HepG2 (cell line): Measurements from ENCODE around the gene LMF2. TPM values are rescaled to one million over a fixed set of nuclear protein-coding genes. Genes with fewer than 3 reads are reported as not detected.
A peak's percentile ranks its signal among the peaks of the same experiment; 100 is the strongest.

ENCODE experiments used
- ATRX ChIP-seq: sonication (generic); formaldehyde crosslinking; IDR thresholded peaks from 2 replicates; pipeline ENCODE4 v1.4.0; 2020; ENCODE audit warnings: missing genetic modification reagents, borderline replicate concordance
- CBX5 ChIP-seq: sonication (generic); formaldehyde crosslinking; IDR thresholded peaks from 2 replicates; pipeline ENCODE4 v1.4.0; 2020; ENCODE audit warnings: missing genetic modification reagents, borderline replicate concordance
- CENPT ChIP-seq: sonication (generic); formaldehyde crosslinking; IDR thresholded peaks from 2 replicates; pipeline ENCODE4 v1.8.0; 2022; ENCODE audit warnings: low read depth, mild to moderate bottlenecking, moderate library complexity, missing genetic modification reagents
- EZH2 ChIP-seq: conservative IDR thresholded peaks from 2 replicates; pipeline ENCODE4 v1.6.1; 2012; ENCODE audit warnings: mild to moderate bottlenecking, low read depth, low read length, moderate library complexity
- HMG20A ChIP-seq: IDR thresholded peaks from 2 replicates; pipeline ENCODE4 v1.6.1; 2016; ENCODE audit warnings: borderline replicate concordance
- HMGA1 ChIP-seq: sonication (generic); formaldehyde crosslinking; conservative IDR thresholded peaks from 2 replicates; pipeline ENCODE4 v1.4.0; 2020; ENCODE audit warnings: missing genetic modification reagents
- KLF12 ChIP-seq: sonication (generic); formaldehyde crosslinking; IDR thresholded peaks from 2 replicates; pipeline ENCODE4 v1.4.0; 2020; ENCODE audit warnings: missing genetic modification reagents, borderline replicate concordance
- PCBP1 ChIP-seq: fragments of 200-400 bp; formaldehyde crosslinking; IDR thresholded peaks from 2 replicates; pipeline ENCODE4 v1.6.1; 2017; ENCODE audit warnings: mild to moderate bottlenecking, low read depth, low read length, borderline replicate concordance
- RORA ChIP-seq: sonication (generic); formaldehyde crosslinking; IDR thresholded peaks from 2 replicates; pipeline ENCODE4 v1.5.0; 2020; ENCODE audit warnings: mild to moderate bottlenecking, missing genetic modification reagents, moderate library complexity
- SNAPC2 ChIP-seq: sonication (generic); formaldehyde crosslinking; IDR thresholded peaks from 2 replicates; pipeline ENCODE4 v1.8.1; 2022; ENCODE audit warnings: mild to moderate bottlenecking, missing genetic modification reagents
- ZNF251 ChIP-seq: sonication (generic); formaldehyde crosslinking; IDR thresholded peaks from 2 replicates; pipeline ENCODE4 v1.9.0; 2021; ENCODE audit warnings: mild to moderate bottlenecking, missing genetic modification reagents
- ZNF510 ChIP-seq: sonication (generic); formaldehyde crosslinking; IDR thresholded peaks from 2 replicates; pipeline ENCODE4 v1.4.0; 2020; ENCODE audit warnings: low read depth, mild to moderate bottlenecking, missing genetic modification reagents
- ZSCAN30 ChIP-seq: sonication (generic); formaldehyde crosslinking; IDR thresholded peaks from 2 replicates; pipeline ENCODE4 v1.5.0; 2020; ENCODE audit warnings: mild to moderate bottlenecking, missing genetic modification reagents
- polyA plus RNA-seq, 8 experiments: library from polyadenylated mRNA; depleted of rRNA in 3 of 8; stranded (reverse) in 7 of 8; unstranded in 1 of 8; fragments of >200 nt; fragmentation: Illumina TruSeq in 4 of 8; extraction: Trizol in 4 of 8; gene quantifications; 2 replicates each; pipeline versions ENCODE4 v1.2.1 to v1.2.3, GENCODE V29; 2011 to 2016; ENCODE audit warnings: low read depth in 4 of 8, missing spikeins in 1 of 8, mixed read lengths in 1 of 8; ENCODE audit not compliant: insufficient read depth in 1 of 8
- total RNA-seq, 5 experiments: library from RNA; depleted of rRNA; stranded (reverse); fragments of >200 nt; fragmentation: Illumina TruSeq; extraction: Trizol; gene quantifications; 2 replicates each; pipeline ENCODE4 v1.2.3, GENCODE V29; 2016; ENCODE audit warnings: low read depth in 1 of 5
- TF ChIP-seq, protein P1 (sequence below): sonication (generic); formaldehyde crosslinking; IDR thresholded peaks from 2 replicates; pipeline ENCODE4 v1.4.0; 2020; ENCODE audit warnings: missing genetic modification reagents
- TF ChIP-seq, protein P2 (sequence below): sonication (generic); formaldehyde crosslinking; IDR thresholded peaks from 2 replicates; pipeline ENCODE4 v1.5.0; 2020; ENCODE audit warnings: missing genetic modification reagents
- TF ChIP-seq, protein P3 (sequence below): IDR thresholded peaks from 2 replicates; pipeline ENCODE4 v1.6.1; 2012; ENCODE audit warnings: low read depth, low read length, improper control_type of control experiment
- TF ChIP-seq, protein P4 (sequence below): sonication (generic); formaldehyde crosslinking; IDR thresholded peaks from 2 replicates; pipeline ENCODE4 v1.8.0; 2022; ENCODE audit warnings: mild to moderate bottlenecking, missing genetic modification reagents
- TF ChIP-seq, protein P5 (sequence below): IDR thresholded peaks from 2 replicates; pipeline ENCODE4 v1.6.1; 2016; ENCODE audit warnings: low read depth, control low read depth

Gene LMF2
- total and polyA plus RNA-seq, 2 of the 13 experiments (the other 11 are each of a cell fraction or from before 2014, with no cell fraction given) = 23.3 to 30.6 TPM

DNA sequence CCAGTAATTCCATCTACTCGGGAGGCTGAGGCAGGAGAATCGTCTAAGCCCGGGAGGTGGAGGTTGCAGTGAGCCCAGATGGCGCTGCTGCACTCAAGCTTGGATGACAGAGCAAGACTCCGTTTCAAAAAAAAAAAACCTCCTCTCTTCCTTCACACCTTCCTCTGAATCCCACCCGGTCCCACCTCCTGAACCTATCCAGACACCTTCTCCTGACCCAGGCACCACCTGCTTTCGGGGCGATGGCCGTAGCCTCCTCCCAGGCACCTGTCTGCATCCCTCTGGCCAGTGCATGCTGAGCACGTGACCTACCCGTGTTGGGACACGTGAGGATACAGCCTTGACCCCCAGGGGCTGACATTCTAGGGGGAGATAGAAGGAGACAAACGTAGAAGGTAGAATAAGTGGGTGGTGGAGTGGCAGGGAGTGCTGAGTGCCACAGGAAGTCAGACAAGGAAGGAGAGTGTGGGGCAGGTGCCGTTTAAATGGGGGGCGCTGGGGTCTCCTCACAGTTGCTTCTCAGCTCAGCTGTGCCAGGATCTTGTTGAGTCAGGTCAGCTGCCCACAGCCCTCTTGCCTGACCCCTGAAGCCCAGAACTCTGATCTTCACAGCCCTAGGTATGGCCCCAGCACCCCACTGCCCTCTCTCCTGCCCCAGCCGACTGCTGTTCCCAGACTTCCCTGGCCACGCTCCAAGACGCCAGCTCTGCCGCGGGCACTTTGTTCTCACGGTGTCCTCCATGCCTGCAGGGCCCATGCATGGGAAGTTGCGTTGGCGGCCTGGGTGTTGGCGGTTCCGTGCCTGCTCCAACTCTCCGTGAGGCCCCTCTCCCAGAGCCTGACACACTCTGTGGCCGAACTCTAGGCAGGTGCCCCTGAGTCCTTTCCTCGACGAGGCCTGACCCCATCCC lies 22.0 kb downstream of the LMF2 start (continued):
- TF ChIP-seq ZNF510 (CRISPR knock-in tag) = no peak
- TF ChIP-seq KLF12 (CRISPR knock-in tag) = no peak
- TF ChIP-seq, protein P1, sequence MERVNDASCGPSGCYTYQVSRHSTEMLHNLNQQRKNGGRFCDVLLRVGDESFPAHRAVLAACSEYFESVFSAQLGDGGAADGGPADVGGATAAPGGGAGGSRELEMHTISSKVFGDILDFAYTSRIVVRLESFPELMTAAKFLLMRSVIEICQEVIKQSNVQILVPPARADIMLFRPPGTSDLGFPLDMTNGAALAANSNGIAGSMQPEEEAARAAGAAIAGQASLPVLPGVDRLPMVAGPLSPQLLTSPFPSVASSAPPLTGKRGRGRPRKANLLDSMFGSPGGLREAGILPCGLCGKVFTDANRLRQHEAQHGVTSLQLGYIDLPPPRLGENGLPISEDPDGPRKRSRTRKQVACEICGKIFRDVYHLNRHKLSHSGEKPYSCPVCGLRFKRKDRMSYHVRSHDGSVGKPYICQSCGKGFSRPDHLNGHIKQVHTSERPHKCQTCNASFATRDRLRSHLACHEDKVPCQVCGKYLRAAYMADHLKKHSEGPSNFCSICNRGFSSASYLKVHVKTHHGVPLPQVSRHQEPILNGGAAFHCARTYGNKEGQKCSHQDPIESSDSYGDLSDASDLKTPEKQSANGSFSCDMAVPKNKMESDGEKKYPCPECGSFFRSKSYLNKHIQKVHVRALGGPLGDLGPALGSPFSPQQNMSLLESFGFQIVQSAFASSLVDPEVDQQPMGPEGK (CRISPR knock-in tag) = peak; percentile 76
- no peak for TF ChIP-seq CENPT
- TF ChIP-seq, protein P2, sequence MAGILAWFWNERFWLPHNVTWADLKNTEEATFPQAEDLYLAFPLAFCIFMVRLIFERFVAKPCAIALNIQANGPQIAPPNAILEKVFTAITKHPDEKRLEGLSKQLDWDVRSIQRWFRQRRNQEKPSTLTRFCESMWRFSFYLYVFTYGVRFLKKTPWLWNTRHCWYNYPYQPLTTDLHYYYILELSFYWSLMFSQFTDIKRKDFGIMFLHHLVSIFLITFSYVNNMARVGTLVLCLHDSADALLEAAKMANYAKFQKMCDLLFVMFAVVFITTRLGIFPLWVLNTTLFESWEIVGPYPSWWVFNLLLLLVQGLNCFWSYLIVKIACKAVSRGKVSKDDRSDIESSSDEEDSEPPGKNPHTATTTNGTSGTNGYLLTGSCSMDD = no peak
- TF ChIP-seq EZH2 = no peak
- no peak for TF ChIP-seq HMG20A (CRISPR knock-in tag)
- no peak; the same call in 1 of the 2 replicates for TF ChIP-seq CBX5
- no peak for TF ChIP-seq ZNF251 (CRISPR knock-in tag)
- no peak for TF ChIP-seq PCBP1
- TF ChIP-seq RORA (CRISPR knock-in tag) = no peak
- TF ChIP-seq, protein P3, sequence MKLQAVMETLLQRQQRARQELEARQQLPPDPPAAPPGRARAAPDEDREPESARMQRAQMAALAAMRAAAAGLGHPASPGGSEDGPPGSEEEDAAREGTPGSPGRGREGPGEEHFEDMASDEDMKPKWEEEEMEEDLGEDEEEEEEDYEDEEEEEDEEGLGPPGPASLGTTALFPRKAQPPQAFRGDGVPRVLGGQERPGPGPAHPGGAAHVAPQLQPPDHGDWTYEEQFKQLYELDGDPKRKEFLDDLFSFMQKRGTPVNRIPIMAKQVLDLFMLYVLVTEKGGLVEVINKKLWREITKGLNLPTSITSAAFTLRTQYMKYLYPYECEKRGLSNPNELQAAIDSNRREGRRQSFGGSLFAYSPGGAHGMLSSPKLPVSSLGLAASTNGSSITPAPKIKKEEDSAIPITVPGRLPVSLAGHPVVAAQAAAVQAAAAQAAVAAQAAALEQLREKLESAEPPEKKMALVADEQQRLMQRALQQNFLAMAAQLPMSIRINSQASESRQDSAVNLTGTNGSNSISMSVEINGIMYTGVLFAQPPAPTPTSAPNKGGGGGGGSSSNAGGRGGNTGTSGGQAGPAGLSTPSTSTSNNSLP = no peak
- no peak for TF ChIP-seq HMGA1 (CRISPR knock-in tag)
- TF ChIP-seq, protein P4, sequence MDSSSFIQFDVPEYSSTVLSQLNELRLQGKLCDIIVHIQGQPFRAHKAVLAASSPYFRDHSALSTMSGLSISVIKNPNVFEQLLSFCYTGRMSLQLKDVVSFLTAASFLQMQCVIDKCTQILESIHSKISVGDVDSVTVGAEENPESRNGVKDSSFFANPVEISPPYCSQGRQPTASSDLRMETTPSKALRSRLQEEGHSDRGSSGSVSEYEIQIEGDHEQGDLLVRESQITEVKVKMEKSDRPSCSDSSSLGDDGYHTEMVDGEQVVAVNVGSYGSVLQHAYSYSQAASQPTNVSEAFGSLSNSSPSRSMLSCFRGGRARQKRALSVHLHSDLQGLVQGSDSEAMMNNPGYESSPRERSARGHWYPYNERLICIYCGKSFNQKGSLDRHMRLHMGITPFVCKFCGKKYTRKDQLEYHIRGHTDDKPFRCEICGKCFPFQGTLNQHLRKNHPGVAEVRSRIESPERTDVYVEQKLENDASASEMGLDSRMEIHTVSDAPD (CRISPR knock-in tag) = no peak; the same call in 1 of the 2 replicates
- TF ChIP-seq, protein P5, sequence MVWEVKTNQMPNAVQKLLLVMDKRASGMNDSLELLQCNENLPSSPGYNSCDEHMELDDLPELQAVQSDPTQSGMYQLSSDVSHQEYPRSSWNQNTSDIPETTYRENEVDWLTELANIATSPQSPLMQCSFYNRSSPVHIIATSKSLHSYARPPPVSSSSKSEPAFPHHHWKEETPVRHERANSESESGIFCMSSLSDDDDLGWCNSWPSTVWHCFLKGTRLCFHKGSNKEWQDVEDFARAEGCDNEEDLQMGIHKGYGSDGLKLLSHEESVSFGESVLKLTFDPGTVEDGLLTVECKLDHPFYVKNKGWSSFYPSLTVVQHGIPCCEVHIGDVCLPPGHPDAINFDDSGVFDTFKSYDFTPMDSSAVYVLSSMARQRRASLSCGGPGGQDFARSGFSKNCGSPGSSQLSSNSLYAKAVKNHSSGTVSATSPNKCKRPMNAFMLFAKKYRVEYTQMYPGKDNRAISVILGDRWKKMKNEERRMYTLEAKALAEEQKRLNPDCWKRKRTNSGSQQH = 0 out of 2 replicates have a peak, but pooled peaks have one; percentile 9
- no peak for TF ChIP-seq ZSCAN30 (CRISPR knock-in tag)
- peak; percentile 73; the same call in 1 of the 2 replicates for TF ChIP-seq SNAPC2 (CRISPR knock-in tag)
- TF ChIP-seq ATRX (CRISPR knock-in tag) = no peak
